ENCODE measurements around the gene FZD4. TPM values are rescaled to one million over a fixed set of nuclear protein-coding genes. Genes with fewer than 3 reads are reported as not detected.

FZD4 gene
- total and polyA plus RNA-seq, 10 of the 15 experiments (the other 5 are each of a cell fraction or from before 2014, with no cell fraction given), result under 0.01 to 0.13 (median 0.01) TPM; not detected in 6

- TF ChIP-seq, protein P1, sequence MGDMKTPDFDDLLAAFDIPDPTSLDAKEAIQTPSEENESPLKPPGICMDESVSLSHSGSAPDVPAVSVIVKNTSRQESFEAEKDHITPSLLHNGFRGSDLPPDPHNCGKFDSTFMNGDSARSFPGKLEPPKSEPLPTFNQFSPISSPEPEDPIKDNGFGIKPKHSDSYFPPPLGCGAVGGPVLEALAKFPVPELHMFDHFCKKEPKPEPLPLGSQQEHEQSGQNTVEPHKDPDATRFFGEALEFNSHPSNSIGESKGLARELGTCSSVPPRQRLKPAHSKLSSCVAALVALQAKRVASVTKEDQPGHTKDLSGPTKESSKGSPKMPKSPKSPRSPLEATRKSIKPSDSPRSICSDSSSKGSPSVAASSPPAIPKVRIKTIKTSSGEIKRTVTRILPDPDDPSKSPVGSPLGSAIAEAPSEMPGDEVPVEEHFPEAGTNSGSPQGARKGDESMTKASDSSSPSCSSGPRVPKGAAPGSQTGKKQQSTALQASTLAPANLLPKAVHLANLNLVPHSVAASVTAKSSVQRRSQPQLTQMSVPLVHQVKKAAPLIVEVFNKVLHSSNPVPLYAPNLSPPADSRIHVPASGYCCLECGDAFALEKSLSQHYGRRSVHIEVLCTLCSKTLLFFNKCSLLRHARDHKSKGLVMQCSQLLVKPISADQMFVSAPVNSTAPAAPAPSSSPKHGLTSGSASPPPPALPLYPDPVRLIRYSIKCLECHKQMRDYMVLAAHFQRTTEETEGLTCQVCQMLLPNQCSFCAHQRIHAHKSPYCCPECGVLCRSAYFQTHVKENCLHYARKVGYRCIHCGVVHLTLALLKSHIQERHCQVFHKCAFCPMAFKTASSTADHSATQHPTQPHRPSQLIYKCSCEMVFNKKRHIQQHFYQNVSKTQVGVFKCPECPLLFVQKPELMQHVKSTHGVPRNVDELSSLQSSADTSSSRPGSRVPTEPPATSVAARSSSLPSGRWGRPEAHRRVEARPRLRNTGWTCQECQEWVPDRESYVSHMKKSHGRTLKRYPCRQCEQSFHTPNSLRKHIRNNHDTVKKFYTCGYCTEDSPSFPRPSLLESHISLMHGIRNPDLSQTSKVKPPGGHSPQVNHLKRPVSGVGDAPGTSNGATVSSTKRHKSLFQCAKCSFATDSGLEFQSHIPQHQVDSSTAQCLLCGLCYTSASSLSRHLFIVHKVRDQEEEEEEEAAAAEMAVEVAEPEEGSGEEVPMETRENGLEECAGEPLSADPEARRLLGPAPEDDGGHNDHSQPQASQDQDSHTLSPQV (IDR thresholded peaks at IDR 0.05), result no peak
- TF ChIP-seq ZBED1 (IDR thresholded peaks at IDR 0.05; ENCODE audit: borderline replicate concordance), result no peak
Measured at GRCh38 chr11:86999388-86999787, 44.2 kb upstream of the FZD4 start (continued).

- in situ Hi-C loops (cut with MboI), result no loop called here
- ChIA-PET RAD21 (ENCODE audit: unreplicated experiment) (interaction anchor here (0.8 kb wide), 1 partner anchor 58 kb away, joined by 3 read pairs; no protein-coding TSS in a partner anchor), SMC1A (ENCODE audit: uncharacterized antibody, unreplicated experiment) (interaction anchor here (0.7 to 1.2 kb wide), 2 partner anchors 85 kb away, joined by 3 to 4 read pairs; no protein-coding TSS in a partner anchor), POLR2A (no interaction called here), CTCF (interaction anchor here (0.6 to 1.5 kb wide), 4 partner anchors 269 to 424 kb away, joined by 3 to 5 read pairs (median 4); no protein-coding TSS in a partner anchor)
- no TSS peak for BruUV-seq (replicated peaks)
- H3K4me3 ChIP-seq, result no peak overlapping the region
- 95% methylated on average over 1 of the region's 1 CpG for WGBS (ENCODE audit: insufficient coverage, insufficient replicate concordance, low lambda C conversion rate, missing lambda C conversion rate)
- no peak overlapping the region for H3K27ac ChIP-seq (ENCODE audit: control insufficient read depth, insufficient read depth)
- no peak overlapping the region for H2AFZ ChIP-seq (ENCODE audit: control insufficient read depth, low read depth, low read length)
- no peak for DNase-seq (ENCODE audit: low read depth, low spot score)
- intact Hi-C loops (cut with micrococcal nuclease; ENCODE audit: unreplicated experiment), result no loop called here
- no peak for ATAC-seq
- FAIRE-seq, result no peak
- no peaks in the 10 kb centered on the region for H3K27me3 ChIP-seq (replicated peaks in 1 of 2; ENCODE audit: control insufficient read depth in 2 of 2, insufficient read depth in 2 of 2, low read length in 1 of 2)
- H3K4me2 ChIP-seq (ENCODE audit: control insufficient read depth, insufficient read depth), result no peak overlapping the region
- no peaks in the 10 kb centered on the region for H3K79me2 ChIP-seq (ENCODE audit: control insufficient read depth, insufficient read depth, low read length)
- no peaks in the 10 kb centered on the region for H3K4me1 ChIP-seq (ENCODE audit: control insufficient read depth, insufficient read depth, low read length)
- no peak overlapping the region for H3K9ac ChIP-seq (ENCODE audit: control insufficient read depth, insufficient read depth, low read length)
- no peaks in the 10 kb centered on the region for H4K20me1 ChIP-seq (ENCODE audit: control insufficient read depth, insufficient read depth)
- H3K9me3 ChIP-seq (replicated peaks; ENCODE audit: control insufficient read depth, insufficient read depth, low read length), result no peaks in the 10 kb centered on the region
- H3K36me3 ChIP-seq (ENCODE audit: control insufficient read depth in 2 of 2, insufficient read depth in 2 of 2, low read length in 1 of 2), result no peaks in the 10 kb centered on the region
- TF ChIP-seq REST (IDR thresholded peaks at IDR 0.05; ENCODE audit: low read depth, low read length) (no peak), LARP7 (IDR thresholded peaks at IDR 0.05) (no peak), ASH2L (IDR thresholded peaks at IDR 0.05; ENCODE audit: borderline replicate concordance, low read depth) (no peak), CHD4 (IDR thresholded peaks at IDR 0.05) (no peak), TARDBP (IDR thresholded peaks at IDR 0.05; ENCODE audit: borderline replicate concordance) (no peak), BHLHE40 (IDR thresholded peaks at IDR 0.05; ENCODE audit: borderline replicate concordance in 1 of 2, low read depth in 2 of 2, low read length in 1 of 2) (no peak), PAX8 (IDR thresholded peaks at IDR 0.05) (no peak), ZSCAN29 (IDR thresholded peaks at IDR 0.05) (no peak), MEF2A (IDR thresholded peaks at IDR 0.05; ENCODE audit: insufficient read depth, low read depth, low read length) (no peak), KAT2A (conservative IDR thresholded peaks at IDR 0.05; ENCODE audit: control insufficient read depth, low read depth, low read length) (no peak), EZH2 (IDR thresholded peaks at IDR 0.05; ENCODE audit: borderline replicate concordance, control insufficient read depth, low read depth, low read length) (no peak), EED (IDR thresholded peaks at IDR 0.05; ENCODE audit: low read depth) (no peak), JUNB (IDR thresholded peaks at IDR 0.05) (no peak), POLR2A (IDR thresholded peaks at IDR 0.05; ENCODE audit: low read depth, low read length) (no peak), CHD1 (IDR thresholded peaks at IDR 0.05; ENCODE audit: low read depth, low read length) (no peak)
Measured at GRCh38 chr11:86996953-86997570, 41.9 kb upstream of the FZD4 start.

All from GM12878 (cell line).